Esophagus squamous epithelium (tissue), 5 donors: ENCODE measurements around the gene SCART1. TPM values are rescaled to one million over a fixed set of nuclear protein-coding genes. Genes with fewer than 3 reads are reported as not detected.
"Not testable (repeated sequence)": the region's sequence is repeated elsewhere in the genome, so short reads cannot be mapped to it uniquely, and the experiment has no call there.

Source experiments
- DNase-seq: peaks from one replicate; lab custom pipeline; 2025; lab: John Stamatoyannopoulos, UW
- H3K27ac ChIP-seq, 4 donors: fragments of 200-600 bp; sonication (generic); one replicate each; pipeline ENCODE4 v1.5.1; 2016 to 2019; ENCODE audit warnings: mild to moderate bottlenecking in 1 of 4
- H3K27me3 ChIP-seq, 4 donors: fragments of 200-600 bp; sonication (generic); 1 replicate in 3 of 4; 2 replicates in 1 of 4; pipeline versions ENCODE4 v1.5.1 to v1.6.0; 2017 to 2021; ENCODE audit warnings: antibody characterized with exemption in 1 of 4
- H3K36me3 ChIP-seq, 3 donors: fragments of 200-600 bp; sonication (generic); one replicate each; pipeline ENCODE4 v1.5.1; 2016 to 2019
- H3K4me1 ChIP-seq, 3 donors: fragments of 200-600 bp; sonication (generic); one replicate each; pipeline ENCODE4 v1.5.1; 2017 to 2019
- H3K4me3 ChIP-seq, 4 donors: fragments of 200-600 bp; sonication (generic); 1 replicate in 3 of 4; 2 replicates in 1 of 4; pipeline ENCODE4 v1.5.1; 2016 to 2019; ENCODE audit warnings: mild to moderate bottlenecking in 2 of 4, moderate library complexity in 1 of 4
- H3K9me3 ChIP-seq, 3 donors: fragments of 200-600 bp; sonication (generic); one replicate each; pipeline ENCODE4 v1.5.1; 2016 to 2019
- CTCF ChIP-seq, 6 experiments: fragments of 450-650 bp in 4 of 6; fragments of 200-600 bp in 2 of 6; sonication (generic) in 2 of 6; IDR thresholded peaks; one replicate each; pipeline ENCODE4 v1.5.1; 2016 to 2019; ENCODE audit warnings: antibody characterized with exemption in 6 of 6, mild to moderate bottlenecking in 4 of 6, moderate library complexity in 4 of 6
- POLR2A ChIP-seq, 4 donors: fragments of 450-650 bp; IDR thresholded peaks; one replicate each; pipeline ENCODE4 v1.6.1; 2017; ENCODE audit warnings: antibody characterized with exemption in 4 of 4, mild to moderate bottlenecking in 4 of 4, moderate library complexity in 3 of 4
- WGBS, 2 donors: methylation state at CpG; one replicate each; pipeline ENCODE4 v1.1.5; 2018; 5-methylcytosine and 5-hydroxymethylcytosine counted together
- intact Hi-C: fragments of 100-400 bp; cut with DNase I; formaldehyde crosslinking; loops from one replicate; pipeline ENCODE4 v1.15.0; 2022
- total RNA-seq, 4 donors: library from RNA; depleted of rRNA; stranded (reverse); fragments of >200 nt; gene quantifications; one replicate each; pipeline ENCODE4 v1.1.0, GENCODE V29; 2016
- donor health status: DM: yes; HTN: yes; CAD: no.

Gene SCART1
- total RNA-seq, 4 donors from 2014 or later: 0.06 to 2.5 (median 0.35) TPM

DNA sequence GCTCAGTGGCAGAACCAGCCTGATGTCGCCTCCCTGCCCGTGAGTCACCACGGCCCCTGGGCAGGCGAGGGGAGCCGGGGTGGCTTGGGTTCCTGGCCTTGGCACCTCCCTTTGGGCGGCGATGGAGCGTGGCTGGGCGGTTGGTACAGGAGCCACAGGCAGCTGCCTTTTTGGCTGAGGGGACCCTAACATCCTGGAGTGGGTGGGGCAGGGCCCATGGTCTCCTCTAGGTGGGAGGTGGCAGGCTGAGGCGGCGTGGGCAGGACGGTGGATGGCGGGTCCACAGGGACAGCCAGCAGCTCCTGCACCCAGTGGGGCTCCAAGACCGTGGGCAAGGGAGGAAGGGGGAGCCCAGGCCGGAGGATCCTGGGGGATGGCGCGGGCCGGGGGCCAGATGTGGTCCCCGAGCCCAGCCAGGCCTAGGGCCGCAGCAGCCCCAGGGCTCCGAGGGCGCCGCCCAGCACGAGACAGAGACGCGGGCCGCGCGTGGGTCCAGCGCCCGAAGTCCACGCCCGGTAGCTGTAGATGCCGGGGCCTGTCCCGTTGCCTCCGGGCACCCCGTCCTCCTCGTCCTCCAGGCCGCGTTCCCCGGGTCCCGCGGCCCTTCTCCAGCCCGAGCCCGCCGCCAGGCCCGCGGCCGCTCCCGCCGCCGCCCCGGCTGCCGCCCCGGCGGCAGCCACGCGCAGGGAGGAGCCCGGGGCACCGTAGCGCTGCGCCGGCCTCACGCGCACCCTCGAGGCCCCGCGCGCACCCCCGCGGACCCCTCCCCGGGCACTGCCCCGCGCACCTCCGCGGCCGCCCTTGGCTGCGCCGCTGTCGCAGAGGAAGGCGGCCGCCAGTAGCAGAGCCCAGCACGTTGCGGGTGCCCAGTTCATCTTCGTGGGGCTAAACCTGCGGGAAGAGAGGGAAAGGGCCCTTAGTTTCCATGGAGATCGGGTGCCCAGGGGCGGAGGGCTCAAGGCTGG lies 30.7 kb upstream of the SCART1 start:
- intact Hi-C loops: no loop called here
- DNase-seq: no peak
- 5 to 80% methylated on average over 2 to 24 of the region's 88 CpGs for WGBS, 2 donors
- no peak overlapping the region for H3K27ac ChIP-seq
- peaks cover 0 to 15% (median 11%) of the 10 kb centered on the region in 3 donors for H3K4me1 ChIP-seq
- H3K27me3 ChIP-seq: peaks cover 0 to 34% (median 3%) of the 10 kb centered on the region in 4 donors
- H3K9me3 ChIP-seq: no peaks in the 10 kb centered on the region
- no peak for TF ChIP-seq POLR2A (IDR thresholded peaks at IDR 0.05)
- no peak for TF ChIP-seq CTCF (IDR thresholded peaks at IDR 0.05)
- peak overlapping the region in 2 of 4 donors; percentile 29 to 48 for H3K4me3 ChIP-seq
- peaks cover 0 to 41% (median 13%) of the 10 kb centered on the region in 3 donors for H3K36me3 ChIP-seq

DNA sequence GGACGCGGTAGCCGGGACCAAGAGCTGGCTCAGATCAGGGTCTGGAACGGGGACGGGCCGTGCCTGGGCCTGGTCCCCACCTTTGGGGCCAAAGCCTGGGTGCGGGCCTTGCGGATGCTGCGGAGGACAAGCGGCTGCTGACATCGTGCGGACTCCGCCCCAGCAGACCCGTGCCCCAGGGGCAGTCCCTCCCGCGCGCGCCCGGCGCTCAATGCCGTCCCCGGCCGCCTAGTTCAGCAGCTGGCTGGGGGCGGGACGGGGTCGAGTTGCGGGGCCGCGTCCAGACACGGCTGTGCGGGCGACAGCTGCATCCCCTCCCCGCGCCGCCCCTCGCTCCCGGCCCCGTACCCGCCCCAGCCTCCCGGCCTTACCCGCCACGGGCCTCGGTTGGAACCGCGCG lies 29.6 kb upstream of the SCART1 start:
- H3K9me3 ChIP-seq, intact Hi-C loops, DNase-seq, H3K4me3 ChIP-seq, H3K27ac ChIP-seq: not testable (repeated sequence)
- peaks cover 0 to 31% (median 5%) of the 10 kb centered on the region in 3 donors for H3K36me3 ChIP-seq
- H3K4me1 ChIP-seq: peaks cover 0 to 15% (median 11%) of the 10 kb centered on the region in 3 donors
- H3K27me3 ChIP-seq: peaks cover 0 to 34% (median 3%) of the 10 kb centered on the region in 4 donors
- WGBS, 2 donors: no CpG with 5 or more reads among the region's 46 CpGs

DNA sequence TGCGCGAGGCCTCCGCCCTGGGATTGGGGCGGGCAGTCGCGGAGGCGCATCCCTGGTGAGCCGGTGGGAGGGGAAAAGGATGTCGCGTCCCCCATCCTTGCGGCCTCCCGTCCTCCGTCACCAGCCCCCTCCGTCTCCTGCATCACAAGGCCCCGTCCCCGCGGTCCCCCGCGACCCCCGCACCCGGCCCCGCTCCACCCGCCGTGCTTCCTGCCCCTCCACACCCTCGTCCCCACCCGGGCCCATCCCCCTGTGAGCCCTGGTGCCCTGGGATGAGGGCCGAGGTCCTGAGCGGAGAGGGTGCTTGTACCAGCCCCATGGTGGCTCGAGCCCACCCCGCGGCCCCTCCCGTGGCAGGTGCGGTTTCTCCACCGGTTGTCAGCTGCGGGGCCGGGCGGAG lies 29.1 kb upstream of the SCART1 start, which contains the start of gene SPRN:
Gene SPRN (minus strand): TSS at position 25 of the 400 bp plus-strand sequence. CDS start 944 bp downstream, outside the sequence.
- no CpG with 5 or more reads among the region's 37 CpGs for WGBS, 2 donors
- DNase-seq, H3K9me3 ChIP-seq, H3K27ac ChIP-seq, intact Hi-C loops: not testable (repeated sequence)
- Histone ChIP-seq H3K4me1 (peaks cover 0 to 15% (median 11%) of the 10 kb centered on the region in 3 donors), H3K4me3 (peak within 1 kb of the TSS in 2 of 4 donors; percentile 29 to 48), H3K27me3 (peaks cover 0 to 34% (median 3%) of the 10 kb centered on the region in 4 donors), H3K36me3 (peaks cover 0 to 26% (median under 1%) of the 10 kb centered on the region in 3 donors)

GRCh38 chr10:133429571-133429970 lies 24.2 kb upstream of the SCART1 start:
- H3K4me1 ChIP-seq, H3K36me3 ChIP-seq, H3K4me3 ChIP-seq, intact Hi-C loops, H3K27ac ChIP-seq, H3K9me3 ChIP-seq, H3K27me3 ChIP-seq, DNase-seq: not testable (repeated sequence)
- WGBS, 2 donors: 24 to 53% methylated on average over 4 of the region's 4 CpGs

DNA sequence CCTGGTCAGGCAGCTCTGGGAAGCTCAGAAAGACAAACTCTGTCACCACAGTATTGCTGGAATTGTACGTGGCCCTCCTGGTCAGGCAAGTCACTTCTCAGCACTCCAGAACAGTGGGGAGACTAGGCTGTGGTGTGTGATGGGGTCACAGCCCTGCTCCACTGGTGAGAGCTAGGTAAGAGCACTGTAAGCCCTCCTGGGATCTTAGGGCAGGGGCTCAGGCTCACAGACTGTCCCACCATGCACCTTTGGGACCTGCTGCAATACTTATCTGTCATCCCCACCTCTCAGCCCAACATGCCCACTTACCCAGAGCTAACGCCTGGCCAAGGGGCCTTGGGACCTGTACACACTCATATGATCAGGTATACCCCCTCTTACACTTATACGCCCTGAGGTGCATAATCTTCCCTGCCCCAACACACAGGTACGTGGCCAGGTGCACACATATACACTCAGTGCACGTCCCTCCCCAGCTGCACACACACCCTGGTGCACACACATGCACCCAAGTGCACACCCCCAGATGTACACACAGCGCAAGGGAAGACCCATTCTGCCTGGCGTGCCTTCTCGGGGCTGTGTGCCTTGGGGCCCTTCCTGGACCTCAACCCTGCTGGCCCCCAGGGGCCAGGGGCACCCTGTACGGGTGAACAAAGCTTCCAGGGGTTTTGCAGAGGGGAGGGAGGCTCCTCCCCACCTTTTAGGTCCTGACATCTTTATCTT lies 21.7 kb upstream of the SCART1 start:
- intact Hi-C loops, H3K9me3 ChIP-seq, H3K27ac ChIP-seq, H3K4me1 ChIP-seq, DNase-seq, H3K27me3 ChIP-seq, H3K36me3 ChIP-seq, H3K4me3 ChIP-seq: not testable (repeated sequence)
- no CpG with 5 or more reads among the region's 9 CpGs for WGBS, 2 donors

GRCh38 chr10:133432789-133433188 lies 21.0 kb upstream of the SCART1 start:
- intact Hi-C loops, DNase-seq, H3K4me1 ChIP-seq, H3K27ac ChIP-seq, H3K36me3 ChIP-seq, H3K27me3 ChIP-seq, H3K9me3 ChIP-seq, H3K4me3 ChIP-seq: not testable (repeated sequence)
- WGBS, 2 donors: no CpG with 5 or more reads among the region's 25 CpGs

DNA sequence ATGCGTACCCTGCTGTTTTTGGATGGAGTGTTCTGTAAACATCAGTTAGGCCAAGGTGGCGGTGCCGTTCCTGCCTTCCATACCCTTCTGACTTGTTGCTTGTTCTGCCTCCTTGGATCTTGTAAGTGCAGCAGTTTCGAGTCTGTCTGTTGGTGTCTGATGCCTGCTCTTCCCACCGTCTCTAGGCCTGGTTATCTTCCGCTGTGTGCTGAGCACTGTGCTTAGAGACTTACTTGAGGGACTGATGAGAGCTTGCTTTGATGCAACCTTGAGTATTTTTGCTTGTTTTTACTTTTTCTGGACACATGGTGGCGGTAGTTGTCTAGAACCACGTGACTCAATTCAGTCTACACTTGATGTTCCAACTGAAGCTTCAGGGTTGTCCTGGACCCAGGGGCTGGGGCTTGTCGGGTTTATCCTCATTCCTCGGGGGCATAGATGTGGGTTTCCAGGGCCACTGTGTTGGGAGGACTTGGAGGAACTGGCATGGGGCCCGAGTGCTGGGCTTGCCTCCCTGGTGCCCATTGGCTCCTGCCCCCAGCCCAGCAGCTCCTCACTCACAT lies 15.0 kb upstream of the SCART1 start:
- Histone ChIP-seq H3K27me3 (no peaks in the 10 kb centered on the region), H3K9me3 (no peaks in the 10 kb centered on the region), H3K4me1 (no peaks in the 10 kb centered on the region), H3K36me3 (no peaks in the 10 kb centered on the region), H3K27ac (no peak overlapping the region), H3K4me3 (no peak overlapping the region)
- intact Hi-C loops: no loop called here
- WGBS, 2 donors: 72 to 80% methylated on average over 9 to 10 of the region's 11 CpGs
- peak in 1 of 6 experiments; percentile 41 for TF ChIP-seq CTCF (IDR thresholded peaks at IDR 0.05)
- no peak for TF ChIP-seq POLR2A (IDR thresholded peaks at IDR 0.05)
- DNase-seq: no peak
